ENCODE results near the gene ZNF783.

ZNF783 gene

GRCh38 chr7:149280661-149281507 lies 18.9 kb downstream of the ZNF783 start:
- DNase-seq = no peak

DNA sequence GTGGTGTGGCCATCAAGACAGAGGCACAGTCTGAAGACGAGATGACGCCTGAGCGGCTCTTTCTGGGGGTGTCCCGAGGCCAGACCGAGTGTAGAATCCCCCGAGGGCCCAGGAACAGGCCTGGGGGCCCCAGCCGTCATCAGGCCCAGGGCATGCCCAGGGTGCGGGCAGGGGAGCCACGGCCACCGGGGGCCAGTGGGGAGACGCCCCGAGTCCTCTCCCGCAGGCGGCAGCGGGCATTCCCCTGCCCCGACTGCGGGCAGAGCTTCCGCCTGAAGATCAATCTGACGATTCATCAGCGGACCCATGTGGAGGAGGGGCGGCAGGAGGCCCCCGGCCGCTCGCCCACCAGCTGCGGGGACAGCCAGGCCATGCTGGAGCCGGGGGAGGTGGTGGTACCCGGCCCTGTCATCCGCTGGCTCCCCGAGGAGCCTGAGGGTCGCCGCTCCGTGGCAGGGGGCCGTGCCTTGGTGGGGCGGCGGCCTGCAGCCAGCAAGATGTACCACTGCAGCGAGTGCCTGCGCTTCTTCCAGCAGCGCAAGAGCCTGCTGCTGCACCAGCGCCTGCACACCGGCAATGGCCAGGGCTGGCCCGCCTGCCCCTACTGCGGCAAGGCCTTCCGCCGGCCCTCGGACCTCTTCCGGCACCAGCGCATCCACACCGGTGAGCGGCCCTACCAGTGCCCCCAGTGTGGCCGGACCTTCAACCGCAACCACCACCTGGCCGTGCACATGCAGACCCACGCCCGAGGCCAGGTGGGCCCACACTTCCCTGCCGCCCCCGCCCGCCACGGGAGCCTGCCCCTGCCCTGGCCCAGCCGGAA lies 19.7 kb downstream of the ZNF783 start:
- DNase-seq = no peak

- no peak for DNase-seq
Measured at GRCh38 chr7:149282331-149282655, 20.3 kb downstream of the ZNF783 start.

GRCh38 chr7:149283321-149283720 lies 21.3 kb downstream of the ZNF783 start:
- DNase-seq = no peak

DNA sequence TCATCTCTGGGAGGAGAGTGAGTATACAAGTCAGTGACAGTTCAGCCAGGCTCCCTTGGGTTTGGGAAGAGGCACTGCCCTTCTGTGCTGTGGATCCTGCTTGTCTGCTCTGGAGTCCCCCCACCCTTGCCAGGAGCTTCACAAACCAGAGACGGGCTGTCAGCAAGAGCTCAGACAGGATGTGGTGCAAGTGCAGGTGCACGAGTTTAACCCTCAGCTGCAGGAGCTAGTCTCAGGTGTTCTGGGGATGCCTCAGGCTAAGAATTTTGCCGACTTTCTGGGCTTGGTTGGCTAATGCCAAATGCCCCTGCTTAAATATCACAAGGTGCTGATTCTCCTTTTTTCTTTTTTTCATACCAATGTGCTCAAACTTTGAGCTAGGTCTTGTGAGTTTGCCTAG lies 22.3 kb downstream of the ZNF783 start:
- no peak for DNase-seq

DNA sequence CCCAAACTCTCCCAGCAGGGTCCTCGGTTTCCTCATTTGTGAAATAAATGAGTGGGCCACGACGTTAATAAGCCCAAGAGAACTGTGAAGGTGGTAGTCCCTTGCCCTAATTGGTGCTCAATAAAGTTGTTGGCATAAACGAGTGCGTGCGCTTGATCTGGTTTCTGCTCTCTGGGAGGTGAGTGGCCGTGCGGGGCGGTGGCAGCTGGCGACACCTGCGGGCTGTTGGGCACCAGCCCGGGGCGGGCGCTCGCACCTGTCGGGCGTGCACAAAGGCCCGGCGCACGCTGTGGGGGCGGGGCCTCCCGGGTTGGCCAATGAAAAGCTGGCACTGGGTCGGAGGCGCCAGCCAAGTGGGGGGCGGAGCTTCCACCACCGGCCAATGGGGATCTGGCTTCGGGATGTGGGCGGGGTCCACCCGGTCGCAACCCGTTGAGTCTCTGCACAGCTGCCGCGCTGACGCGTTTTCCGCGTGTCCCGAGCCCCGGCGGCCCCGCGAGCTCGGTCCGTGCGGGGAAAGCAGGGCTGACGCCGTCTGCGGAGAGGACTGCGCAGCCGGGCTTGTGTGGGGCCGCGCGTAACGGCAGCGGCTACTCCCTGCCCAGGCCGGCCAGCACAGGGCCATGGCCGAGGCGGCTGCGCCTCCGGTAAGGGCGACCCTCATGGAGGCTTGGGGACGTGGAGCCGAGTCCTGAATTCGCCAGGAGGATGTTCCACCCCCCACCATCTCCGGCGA lies 23.0 kb downstream of the ZNF783 start:
- DNase-seq = peak in 55 of 56 donors; percentile 58 to 96 (median 87)

DNA sequence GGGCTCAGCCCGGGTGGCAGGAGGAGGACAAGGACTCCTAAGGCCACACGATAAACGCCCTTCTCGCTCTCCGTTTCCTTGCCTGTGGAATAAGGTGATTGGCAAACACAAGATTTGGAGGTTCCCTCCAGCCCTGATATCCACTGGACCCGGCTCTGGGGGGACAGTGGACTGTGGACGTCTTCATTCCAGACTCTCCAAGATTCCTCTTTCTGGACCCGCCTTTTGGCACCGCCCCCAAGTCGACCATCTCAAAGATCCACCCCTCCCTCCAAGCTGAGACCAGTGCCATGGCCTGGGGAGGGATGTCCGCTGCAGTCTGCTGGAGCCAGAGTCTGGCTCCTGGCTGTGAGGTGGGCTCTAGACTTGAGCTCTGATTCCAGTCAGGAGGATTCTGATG lies 23.6 kb downstream of the ZNF783 start:
- DNase-seq = peak in 8 of 56 donors; percentile 9 to 41 (median 22)

- DNase-seq = no peak
Measured at GRCh38 chr7:149286811-149287400, 24.9 kb downstream of the ZNF783 start.

DNA sequence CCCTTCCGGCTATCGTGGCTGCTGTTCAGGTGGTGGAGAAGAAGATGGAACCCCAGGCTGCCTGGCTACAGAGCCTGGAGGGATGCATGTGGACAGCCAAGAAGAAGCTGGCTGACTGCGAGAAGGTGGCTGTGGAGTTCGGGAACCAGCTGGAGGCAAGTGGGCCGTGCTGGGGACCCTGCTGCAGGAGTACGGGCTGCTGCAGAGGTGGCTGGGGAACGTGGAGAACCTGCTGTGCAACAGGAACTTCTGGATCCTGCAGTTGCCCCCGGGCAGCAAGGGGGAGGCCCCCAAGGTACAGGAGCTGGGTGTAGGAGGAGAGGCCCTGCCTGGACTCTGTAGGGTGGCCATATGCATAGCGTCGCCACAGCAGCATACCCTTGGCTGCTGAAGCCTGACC lies 25.6 kb downstream of the ZNF783 start:
- no peak for DNase-seq

- DNase-seq = no peak
Measured at GRCh38 chr7:149289262-149289661, 27.3 kb downstream of the ZNF783 start.

GRCh38 chr7:149289856-149290255 lies 27.9 kb downstream of the ZNF783 start:
- DNase-seq = no peak

- no peak for DNase-seq
Measured at GRCh38 chr7:149291036-149291780, 29.2 kb downstream of the ZNF783 start.

GRCh38 chr7:149291781-149292461 lies 29.9 kb downstream of the ZNF783 start:
- DNase-seq = no peak

GRCh38 chr7:149292462-149292823 lies 30.4 kb downstream of the ZNF783 start:
- no peak for DNase-seq

- DNase-seq = no peak
Measured at GRCh38 chr7:149293338-149293737, 31.3 kb downstream of the ZNF783 start.

GRCh38 chr7:149293946-149294633 lies 32.1 kb downstream of the ZNF783 start:
- no peak for DNase-seq

DNA sequence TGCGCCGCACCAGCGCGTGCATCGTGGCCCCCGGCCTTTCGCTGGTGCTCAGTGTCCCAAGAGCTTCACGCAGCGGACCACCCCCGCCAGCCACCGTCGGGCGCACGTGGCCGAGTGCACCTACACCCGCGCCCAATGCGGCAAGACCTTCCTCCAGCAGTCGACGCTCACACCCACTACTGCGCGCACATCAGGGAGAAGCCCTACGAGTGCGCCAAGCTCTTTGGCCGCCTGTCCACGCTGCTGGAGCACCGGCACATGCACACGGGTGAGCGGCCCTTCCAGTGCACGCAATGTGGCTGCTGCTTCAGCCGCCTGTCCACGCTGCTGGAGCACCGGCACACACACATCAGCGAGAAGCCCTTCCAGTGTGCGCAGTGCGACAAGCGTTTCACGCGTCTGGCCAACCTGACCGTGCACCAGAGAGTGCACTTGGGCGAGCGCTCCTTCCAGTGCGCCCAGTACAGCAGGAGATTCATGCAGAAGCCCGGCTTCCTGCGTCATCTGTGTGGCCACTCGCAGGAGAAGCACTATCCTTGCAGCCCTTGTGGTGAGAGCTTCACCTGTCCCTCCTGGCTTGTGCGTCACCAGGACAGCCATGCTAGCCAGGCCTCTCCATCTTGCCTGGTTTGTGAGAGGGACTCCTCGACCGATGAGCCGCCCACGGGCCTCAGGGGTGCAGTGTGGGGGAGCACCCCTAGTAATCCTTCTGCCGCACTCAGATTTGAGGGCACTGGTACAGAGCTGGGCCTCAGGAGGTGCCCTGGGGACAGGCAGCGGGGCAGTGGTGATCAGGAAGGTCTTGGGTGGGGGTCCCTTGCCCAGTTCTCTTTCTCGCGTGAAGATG lies 32.9 kb downstream of the ZNF783 start:
- DNase-seq = no peak

- no peak for DNase-seq
Measured at GRCh38 chr7:149295481-149295850, 33.5 kb downstream of the ZNF783 start.

DNA sequence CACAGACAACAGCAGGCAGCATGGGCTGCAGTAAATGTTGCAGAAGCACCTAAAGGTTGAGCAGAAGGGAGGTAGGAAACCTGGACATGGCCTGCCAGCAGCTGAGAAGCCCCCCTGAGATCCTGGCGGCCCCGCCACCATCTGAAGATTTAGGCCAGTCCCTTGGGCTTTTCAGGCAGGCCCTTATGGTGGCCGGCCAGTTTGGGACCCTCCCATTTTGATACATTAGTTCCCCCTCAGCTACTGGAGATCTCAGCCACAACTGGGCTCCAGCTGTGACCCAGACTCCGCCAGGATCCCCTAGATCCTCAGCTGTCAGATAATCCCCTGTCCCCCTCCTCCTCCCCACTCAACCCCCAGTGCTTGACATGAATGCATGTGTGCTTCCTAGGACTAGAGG lies 34.4 kb downstream of the ZNF783 start:
- no peak for DNase-seq

Data from amygdala (tissue), 56 donors.